Esophagus muscularis mucosa (tissue), 4 donors: ENCODE results near the gene DENND1B. TPM values are rescaled to one million over a fixed set of nuclear protein-coding genes. Genes with fewer than 3 reads are reported as not detected.

Experiments
- DNase-seq: peaks from one replicate; pipeline ENCODE4 v3.0.0-alpha.2; 2017; ENCODE audit errors: extremely low spot score
- H3K27ac ChIP-seq, 4 donors: fragments of 200-600 bp; sonication (generic); replicated peaks in 1 of 4; 1 replicate in 3 of 4; 2 replicates in 1 of 4; pipeline ENCODE4 v1.5.1; 2016 to 2019; ENCODE audit warnings: mild to moderate bottlenecking in 1 of 4
- H3K27me3 ChIP-seq, 4 donors: fragments of 200-600 bp; sonication (generic); one replicate each; pipeline versions ENCODE4 v1.5.1 to v1.6.0; 2016 to 2019
- H3K36me3 ChIP-seq, 4 donors: fragments of 200-600 bp; sonication (generic); one replicate each; pipeline ENCODE4 v1.5.1; 2016 to 2019
- H3K4me1 ChIP-seq, 4 donors: fragments of 200-600 bp; sonication (generic); one replicate each; pipeline ENCODE4 v1.5.1; 2016 to 2019
- H3K4me3 ChIP-seq, 4 donors: fragments of 200-600 bp; sonication (generic); 1 replicate in 2 of 4; 2 replicates in 2 of 4; pipeline ENCODE4 v1.5.1; 2016 to 2019; ENCODE audit warnings: mild to moderate bottlenecking in 4 of 4, moderate library complexity in 1 of 4
- H3K9me3 ChIP-seq, 4 donors: fragments of 200-600 bp; sonication (generic); 1 replicate in 3 of 4; 2 replicates in 1 of 4; pipeline ENCODE4 v1.5.1; 2016 to 2019
- CTCF ChIP-seq, 3 experiments: fragments of 200-600 bp in 2 of 3; fragments of 450-650 bp in 1 of 3; sonication (generic) in 2 of 3; IDR thresholded peaks; one replicate each; pipeline ENCODE4 v1.5.1; 2017 to 2019; ENCODE audit warnings: antibody characterized with exemption in 3 of 3, mild to moderate bottlenecking in 2 of 3, moderate library complexity in 1 of 3
- EP300 ChIP-seq: sonication (generic); formaldehyde crosslinking; IDR thresholded peaks from one replicate; pipeline ENCODE4 v1.6.1; 2017; ENCODE audit warnings: antibody characterized with exemption
- POLR2A ChIP-seq: fragments of 450-650 bp; IDR thresholded peaks from one replicate; pipeline ENCODE4 v1.6.1; 2017; ENCODE audit warnings: antibody characterized with exemption, moderate library complexity, mild to moderate bottlenecking, low read depth
- POLR2AphosphoS5 ChIP-seq, 2 donors: sonication (generic); formaldehyde crosslinking; IDR thresholded peaks; one replicate each; pipeline ENCODE4 v1.6.1; 2017; ENCODE audit warnings: antibody characterized with exemption in 2 of 2
- WGBS: methylation state at CpG from one replicate; pipeline ENCODE4 v1.1.5; 2018; 5-methylcytosine and 5-hydroxymethylcytosine counted together
- intact Hi-C: fragments of 100-400 bp; cut with DNase I; formaldehyde crosslinking; loops from one replicate; pipeline ENCODE4 v1.15.1; 2023
- total RNA-seq, 4 donors: library from RNA; depleted of rRNA; stranded (reverse); fragments of >200 nt; gene quantifications; one replicate each; pipeline versions ENCODE4 v1.1.0 to v1.2.1, GENCODE V29; 2016

DENND1B gene
- total RNA-seq, 4 donors from 2014 or later: 6.4 to 11.3 (median 9.1) TPM

- Histone ChIP-seq H3K4me1 (peaks cover 0 to 12% (median 9%) of the 10 kb centered on the region in 4 donors), H3K27me3 (no peaks in the 10 kb centered on the region), H3K9me3 (no peaks in the 10 kb centered on the region), H3K36me3 (no peaks in the 10 kb centered on the region), H3K4me3 (no peak overlapping the region), H3K27ac (no peak overlapping the region)
- WGBS: 89% methylated on average over 4 of the region's 4 CpGs
- intact Hi-C loops: no loop called here
- DNase-seq: no peak
- no peak for TF ChIP-seq CTCF (IDR thresholded peaks at IDR 0.05)
- TF ChIP-seq EP300: no peak
- no peak for TF ChIP-seq POLR2AphosphoS5 (IDR thresholded peaks at IDR 0.05)
- no peak for TF ChIP-seq POLR2A
Measured at GRCh38 chr1:197677752-197678295, 97.5 kb downstream of the DENND1B start.

GRCh38 chr1:197677313-197677712 lies 98.0 kb downstream of the DENND1B start:
- Histone ChIP-seq H3K9me3 (no peaks in the 10 kb centered on the region), H3K36me3 (no peaks in the 10 kb centered on the region), H3K27ac (no peak overlapping the region), H3K4me3 (no peak overlapping the region), H3K27me3 (no peaks in the 10 kb centered on the region), H3K4me1 (peaks cover 0 to 12% (median 9%) of the 10 kb centered on the region in 4 donors)
- WGBS: 94% methylated on average over 3 of the region's 3 CpGs
- no peak for DNase-seq
- no peak for TF ChIP-seq EP300
- TF ChIP-seq POLR2A: no peak
- no peak for TF ChIP-seq POLR2AphosphoS5 (IDR thresholded peaks at IDR 0.05)
- TF ChIP-seq CTCF (IDR thresholded peaks at IDR 0.05): no peak
- intact Hi-C loops: no loop called here

GRCh38 chr1:197675583-197676208 lies 99.6 kb downstream of the DENND1B start:
- H3K27me3 ChIP-seq: no peaks in the 10 kb centered on the region
- H3K4me1 ChIP-seq: peaks cover 0 to 12% (median 9%) of the 10 kb centered on the region in 4 donors
- H3K27ac ChIP-seq: no peak overlapping the region
- TF ChIP-seq POLR2AphosphoS5 (IDR thresholded peaks at IDR 0.05): no peak
- no peak for TF ChIP-seq EP300
- TF ChIP-seq CTCF (IDR thresholded peaks at IDR 0.05): no peak
- no peak for TF ChIP-seq POLR2A
- 50% methylated on average over 5 of the region's 5 CpGs for WGBS
- H3K4me3 ChIP-seq: peak overlapping the region; percentile 13 to 36 (median 28)
- intact Hi-C loops: no loop called here
- H3K9me3 ChIP-seq: no peaks in the 10 kb centered on the region
- no peak for DNase-seq
- no peaks in the 10 kb centered on the region for H3K36me3 ChIP-seq

- Histone ChIP-seq H3K4me1 (peaks cover 0 to 12% (median 9%) of the 10 kb centered on the region in 4 donors), H3K36me3 (no peaks in the 10 kb centered on the region), H3K27ac (no peak overlapping the region), H3K4me3 (no peak overlapping the region), H3K9me3 (no peaks in the 10 kb centered on the region), H3K27me3 (no peaks in the 10 kb centered on the region)
- 96% methylated on average over 3 of the region's 3 CpGs for WGBS
- no peak for DNase-seq
- intact Hi-C loops: no loop called here
- TF ChIP-seq EP300 (no peak), POLR2A (no peak), POLR2AphosphoS5 (IDR thresholded peaks at IDR 0.05) (no peak), CTCF (IDR thresholded peaks at IDR 0.05) (no peak)
Measured at GRCh38 chr1:197674286-197674685, 101.0 kb downstream of the DENND1B start.
